ENCODE measurements around the gene PRSS22.

PRSS22 gene

DNA sequence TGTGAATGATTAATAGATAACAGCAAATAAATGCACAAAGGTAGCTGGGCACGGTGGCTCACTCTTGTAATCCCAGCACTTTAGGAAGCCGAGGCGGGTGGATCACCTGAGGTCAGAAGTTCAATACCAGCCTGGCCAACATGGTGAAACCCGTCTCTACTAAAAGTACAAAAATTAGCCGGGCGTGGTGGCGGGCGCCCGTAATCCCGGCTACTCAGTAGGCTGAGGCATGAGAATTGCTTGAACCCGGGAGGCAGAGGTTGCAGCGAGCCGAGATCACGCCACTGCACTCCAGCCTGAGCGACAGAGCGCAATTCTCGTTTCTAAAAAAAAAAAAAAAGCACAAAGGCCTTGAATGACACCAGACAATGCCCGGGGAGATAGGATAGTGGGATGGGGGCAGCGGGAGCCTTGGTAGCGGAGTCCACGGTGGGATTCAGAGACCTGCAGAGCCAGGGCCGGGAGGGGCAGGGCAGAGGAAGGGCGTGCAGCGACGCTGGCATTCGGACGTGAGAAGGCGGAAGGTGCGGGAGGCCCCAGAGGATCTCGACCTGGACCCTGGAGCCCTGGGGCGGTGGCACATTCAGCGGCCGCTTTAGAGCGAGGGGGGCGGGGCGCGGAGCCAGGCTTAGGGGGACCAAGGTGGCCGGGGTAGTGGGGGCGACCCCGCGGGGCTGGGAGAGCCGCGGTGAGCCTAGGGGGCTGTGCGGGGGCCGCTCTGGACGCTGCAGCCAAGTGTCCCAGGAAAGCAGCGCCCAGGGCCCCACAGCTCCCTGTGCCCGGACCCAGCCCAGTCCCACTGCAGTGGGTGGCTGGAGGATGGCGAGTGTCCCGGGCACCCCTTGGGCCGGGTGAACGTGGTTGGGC, 24.0 kb upstream of the PRSS22 start:
- peak; percentile 52 for DNase-seq (ENCODE audit: low spot score)

DNA sequence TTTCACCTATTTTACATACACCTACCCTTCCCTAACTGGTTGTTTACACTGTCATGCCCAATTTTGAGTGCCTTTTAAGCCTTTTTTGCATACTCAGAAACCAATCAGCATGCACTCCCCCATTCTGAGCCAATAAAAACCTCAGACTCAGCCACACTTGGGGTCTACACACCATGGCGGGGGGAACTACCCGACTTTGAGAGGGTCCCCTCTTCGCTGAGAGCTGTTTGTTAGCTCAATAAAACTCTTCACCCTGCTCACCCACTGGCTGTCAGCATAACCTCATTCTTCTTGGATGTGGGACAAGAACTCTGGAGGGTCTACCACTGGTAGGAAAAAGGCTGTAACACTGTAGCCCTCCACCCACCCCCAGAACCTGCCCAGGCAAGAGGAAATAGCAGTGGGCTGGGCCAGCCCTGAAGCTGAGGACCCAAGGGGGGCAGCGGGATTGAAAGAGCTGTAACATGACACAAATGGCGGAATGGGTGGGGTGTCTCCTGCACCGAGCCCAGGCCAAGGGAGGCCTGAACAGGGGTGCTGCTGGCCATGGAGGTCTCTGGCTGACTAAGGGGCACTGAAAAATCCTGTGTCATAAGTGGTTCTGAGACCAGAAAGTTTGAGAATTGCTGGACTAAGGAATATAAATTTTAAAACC, 22.0 kb upstream of the PRSS22 start:
- DNase-seq (ENCODE audit: low spot score), result no peak

GRCh38 chr16:2874912-2875362, 17.0 kb upstream of the PRSS22 start:
- peak; percentile 89 for DNase-seq (ENCODE audit: low spot score)

- no peak for DNase-seq (ENCODE audit: low spot score)
Measured at GRCh38 chr16:2874032-2874911, 16.3 kb upstream of the PRSS22 start.

- DNase-seq (ENCODE audit: low spot score), result no peak
Measured at GRCh38 chr16:2871926-2872325, 14.0 kb upstream of the PRSS22 start.

GRCh38 chr16:2867987-2868789, 10.2 kb upstream of the PRSS22 start:
- DNase-seq (ENCODE audit: low spot score), result peak; percentile 98

DNA sequence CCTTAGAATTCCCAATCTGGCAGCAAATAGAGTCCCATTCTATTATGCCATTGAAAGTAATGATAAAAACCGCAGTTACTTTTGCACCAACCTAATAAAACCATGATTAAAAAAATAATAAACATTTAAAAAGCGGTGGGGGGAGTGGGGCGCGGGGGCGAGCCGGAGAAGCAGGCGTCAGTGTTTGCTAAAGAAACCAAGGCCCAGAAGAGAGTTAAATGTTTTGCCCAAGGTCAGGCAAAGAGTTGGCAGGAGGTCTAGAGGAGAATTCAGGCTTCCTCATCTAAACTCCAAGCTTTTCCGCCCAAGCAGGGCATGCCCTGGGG, 9.7 kb upstream of the PRSS22 start:
- DNase-seq (ENCODE audit: low spot score), result no peak

- peak; percentile 52 for DNase-seq (ENCODE audit: low spot score)
Measured at GRCh38 chr16:2866431-2866830, 8.5 kb upstream of the PRSS22 start.

DNA sequence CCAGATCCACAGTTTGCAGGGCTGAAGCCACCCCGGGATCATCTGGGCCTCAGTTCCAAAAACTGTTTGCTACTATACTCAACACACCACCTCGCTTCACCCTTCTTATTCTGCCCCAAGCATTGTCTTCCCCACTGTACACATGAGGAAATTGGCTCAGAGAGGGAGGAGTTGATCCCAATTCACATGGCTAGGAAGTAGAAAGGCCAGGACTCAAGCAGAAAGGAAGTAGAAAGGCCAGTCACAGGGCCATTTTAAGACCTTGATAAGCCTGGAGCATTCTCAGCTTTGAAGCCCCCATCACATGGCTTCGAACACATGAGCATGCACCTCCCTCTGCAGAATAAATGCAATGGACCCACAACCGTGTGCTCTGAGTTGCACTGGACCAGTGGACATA, 7.7 kb upstream of the PRSS22 start:
- DNase-seq (ENCODE audit: low spot score), result peak; percentile 29

- peak; percentile 79 for DNase-seq (ENCODE audit: low spot score)
Measured at GRCh38 chr16:2860826-2861567, 3.0 kb upstream of the PRSS22 start.

- DNase-seq (ENCODE audit: low spot score), result peak; percentile 26
Measured at GRCh38 chr16:2859686-2860265, 1.8 kb upstream of the PRSS22 start.

GRCh38 chr16:2858245-2859025, 465 bp upstream of the PRSS22 start:
- DNase-seq (ENCODE audit: low spot score), result peak; percentile 80

GRCh38 chr16:2856686-2857450, 1.1 kb downstream of the PRSS22 start:
- DNase-seq (ENCODE audit: low spot score), result no peak

DNA sequence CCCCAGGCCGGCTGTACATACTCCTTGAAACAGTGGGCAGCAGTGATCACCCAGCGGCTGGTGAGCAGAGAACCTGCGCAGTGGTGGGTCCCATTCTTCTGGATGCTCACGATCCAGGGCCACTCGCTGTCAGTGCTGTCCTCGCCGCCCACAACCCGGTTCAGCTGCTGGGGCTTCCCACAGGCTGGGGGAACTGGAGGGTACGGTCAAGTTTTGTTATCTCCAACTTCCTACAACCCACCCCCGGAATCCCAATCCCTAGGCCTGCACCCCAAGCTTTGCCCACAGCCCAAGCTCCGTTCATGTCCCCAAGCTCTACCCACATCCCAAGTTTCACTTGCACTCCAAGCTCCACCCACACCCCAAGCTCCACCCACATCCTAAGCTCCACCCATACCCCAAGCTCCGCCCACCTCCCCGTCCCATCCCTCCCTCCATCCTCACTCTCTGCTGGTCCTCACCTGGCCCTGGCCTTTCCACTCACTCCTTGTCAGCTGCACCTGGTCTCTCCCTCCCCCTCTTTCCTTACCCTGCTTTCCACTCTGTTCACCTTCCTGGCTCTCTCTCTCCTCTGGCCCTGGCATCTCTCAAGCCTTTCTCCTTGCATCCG, 1.8 kb downstream of the PRSS22 start:
- peak; percentile 80 for DNase-seq (ENCODE audit: low spot score)

DNA sequence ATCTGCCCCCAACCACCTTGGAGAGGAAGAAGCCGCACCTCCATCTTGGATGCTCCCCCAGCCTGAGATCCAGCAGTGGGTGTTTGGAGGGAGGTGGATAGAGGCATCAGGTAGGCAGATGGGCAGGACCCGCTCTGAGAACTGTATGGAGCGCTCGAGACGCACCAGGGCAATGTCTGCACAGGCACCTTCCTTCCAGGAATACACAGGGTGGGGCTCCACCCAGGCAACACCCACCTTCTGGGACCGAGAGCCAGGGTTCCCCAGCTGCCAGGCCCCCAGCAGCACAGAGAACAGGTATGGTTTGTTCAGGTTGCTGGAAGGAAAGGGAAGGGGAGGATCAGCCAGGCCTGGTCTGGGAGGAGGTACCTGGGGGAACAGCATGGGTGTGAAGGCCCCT, 2.4 kb downstream of the PRSS22 start:
- DNase-seq (ENCODE audit: low spot score), result no peak

DNA sequence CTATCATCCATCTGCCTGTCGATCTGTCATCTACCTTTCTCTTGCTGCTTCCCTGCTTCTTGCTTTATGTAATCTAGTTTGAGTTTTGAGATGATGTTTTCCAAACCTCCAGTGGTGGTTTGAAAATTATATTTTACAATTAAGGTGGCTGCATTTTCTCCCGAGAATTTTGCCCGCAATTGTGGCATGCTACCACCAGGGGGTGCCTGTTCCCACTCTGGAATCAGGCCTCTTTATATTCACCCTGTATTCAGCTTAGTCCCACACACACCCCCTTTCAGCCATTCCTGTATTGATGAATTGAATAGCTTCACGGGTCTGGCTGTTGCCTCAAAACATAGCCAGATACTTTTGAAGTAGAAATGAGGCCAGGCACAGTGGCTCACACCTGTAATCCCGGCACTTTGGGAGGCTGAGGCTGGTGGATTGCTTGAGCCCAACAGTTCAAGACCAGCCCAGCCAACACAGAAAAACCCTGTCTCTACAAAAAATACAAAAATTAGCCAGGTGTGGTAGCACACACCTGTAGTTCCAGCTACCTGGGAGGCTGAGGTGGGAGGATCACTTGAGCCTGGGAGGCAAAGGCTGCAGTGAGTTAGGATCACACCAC, 3.2 kb downstream of the PRSS22 start:
- DNase-seq (ENCODE audit: low spot score), result peak; percentile 40

DNA sequence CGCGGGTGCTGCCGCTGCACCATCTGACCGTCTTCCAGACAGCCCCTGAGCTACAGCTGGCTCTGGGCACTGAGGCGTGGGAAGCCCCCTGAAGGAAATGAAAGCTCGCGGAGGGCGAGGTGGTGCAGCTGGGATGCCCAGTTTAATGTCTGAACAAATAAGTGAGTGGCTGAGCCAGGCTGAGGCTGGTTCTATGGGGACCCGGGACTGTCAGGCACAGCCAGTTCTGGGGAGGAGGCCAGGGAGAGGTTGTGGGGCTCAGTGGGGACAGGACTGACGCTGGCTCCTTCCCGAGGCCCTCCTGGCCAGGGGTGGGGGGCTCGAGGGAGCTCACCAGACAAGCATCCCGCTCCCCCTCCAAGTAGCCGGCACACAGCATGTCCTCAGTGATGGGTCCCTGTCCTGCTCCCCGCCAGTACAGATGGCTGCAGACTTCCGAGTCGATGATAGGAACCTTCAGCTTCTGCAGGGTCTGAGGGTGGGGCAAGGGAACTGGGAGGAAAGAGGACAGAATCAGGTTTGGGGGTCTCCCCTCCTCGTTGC, 4.4 kb downstream of the PRSS22 start:
- DNase-seq (ENCODE audit: low spot score), result no peak

All from RKO (cell line).